Uterus (tissue), 4 donors: ENCODE measurements around the gene KRTAP9-3. TPM values are rescaled to one million over a fixed set of nuclear protein-coding genes. Genes with fewer than 3 reads are reported as not detected.

Experiments used
- DNase-seq, 2 donors: peaks; one replicate each; pipeline ENCODE4 v3.0.0-alpha.2; 2019 to 2020
- H3K27ac ChIP-seq, 2 donors: fragments of 200-600 bp; sonication (generic); 1 replicate in 1 of 2; 2 replicates in 1 of 2; pipeline ENCODE4 v1.5.1; 2016 to 2018
- H3K27me3 ChIP-seq, 2 donors: fragments of 200-600 bp; sonication (generic); one replicate each; pipeline ENCODE4 v1.5.1; 2018 to 2019; ENCODE audit warnings: control low read depth in 1 of 2
- H3K36me3 ChIP-seq, 2 donors: fragments of 200-600 bp; sonication (generic); one replicate each; pipeline ENCODE4 v1.5.1; 2019; ENCODE audit warnings: control low read depth in 1 of 2
- H3K4me1 ChIP-seq, 2 donors: fragments of 200-600 bp; sonication (generic); one replicate each; pipeline ENCODE4 v1.5.1; 2018 to 2019; ENCODE audit warnings: control low read depth in 1 of 2
- H3K4me3 ChIP-seq, 2 donors: fragments of 200-600 bp; sonication (generic); 1 replicate in 1 of 2; 2 replicates in 1 of 2; pipeline ENCODE4 v1.5.1; 2018 to 2019; ENCODE audit warnings: mild to moderate bottlenecking in 1 of 2
- H3K9me3 ChIP-seq, 2 donors: fragments of 200-600 bp; sonication (generic); one replicate each; pipeline ENCODE4 v1.5.1; 2019; ENCODE audit warnings: control low read depth in 1 of 2
- CTCF ChIP-seq, 4 experiments: fragments of 200-600 bp in 2 of 4; fragments of 450-650 bp in 2 of 4; sonication (generic) in 2 of 4; IDR thresholded peaks; one replicate each; pipeline ENCODE4 v1.5.1; 2016 to 2019; ENCODE audit warnings: antibody characterized with exemption in 4 of 4, mild to moderate bottlenecking in 2 of 4, moderate library complexity in 1 of 4
- POLR2A ChIP-seq, 2 donors: fragments of 450-650 bp; IDR thresholded peaks; one replicate each; pipeline ENCODE4 v1.6.1; 2016; ENCODE audit warnings: antibody characterized with exemption in 2 of 2, mild to moderate bottlenecking in 1 of 2, moderate library complexity in 1 of 2
- intact Hi-C: fragments of 100-400 bp; cut with DNase I; formaldehyde crosslinking; loops from one replicate; pipeline ENCODE4 v1.15.1; 2023; ENCODE audit warnings: low total_unique reads
- small RNA-seq: library from RNA; depleted of rRNA; stranded (forward); fragments of <200 nt; gene quantifications from one replicate; pipeline ENCODE3, GENCODE V24; 2016
- total RNA-seq, 4 donors: library from RNA; depleted of rRNA in 3 of 4; stranded (reverse); fragments of >200 nt in 3 of 4; gene quantifications; one replicate each; pipeline versions ENCODE4 v1.1.0 to v1.2.4, GENCODE V29; 2014 to 2023
- donor health status: DM: yes; HTN: yes; CAD: no.

Gene KRTAP9-3
- total RNA-seq, 4 donors from 2014 or later: not detected

GRCh38 chr17:41278176-41278955 lies 46.1 kb downstream of the KRTAP9-3 start:
- DNase-seq: no peak
- Histone ChIP-seq H3K36me3 (no peaks in the 10 kb centered on the region), H3K9me3 (no peaks in the 10 kb centered on the region), H3K27me3 (no peaks in the 10 kb centered on the region), H3K4me1 (no peaks in the 10 kb centered on the region), H3K27ac (no peak overlapping the region), H3K4me3 (no peak overlapping the region)
- TF ChIP-seq POLR2A (IDR thresholded peaks at IDR 0.05) (no peak), CTCF (IDR thresholded peaks at IDR 0.05) (no peak)
- intact Hi-C loops: no loop called here

Small RNA genes lying within 50 kb of the gene (small RNA-seq; reads per million reads assigned to genes)
- gene KRTAP4-17P: not detected
- not detected for gene KRTAP9-10P

Other genes with a start within 250 kb of the KRTAP9-3 start
- under 1 TPM in 1 of 4 donors, not detected in 3; 0.21 TPM for gene KRT40, start 248.1 kb upstream of the KRTAP9-3 start, total RNA-seq
- not detected for gene KRTAP3-3, start 238.3 kb upstream of the KRTAP9-3 start, total RNA-seq
- gene KRTAP3-2, start 232.5 kb upstream of the KRTAP9-3 start, total RNA-seq: not detected
- not detected for gene KRTAP3-1, start 223.3 kb upstream of the KRTAP9-3 start, total RNA-seq
- gene KRTAP1-5, start 205.2 kb upstream of the KRTAP9-3 start, total RNA-seq: not detected
- gene KRTAP1-4, start 202.3 kb upstream of the KRTAP9-3 start, total RNA-seq: not detected
- gene KRTAP1-3, start 197.6 kb upstream of the KRTAP9-3 start, total RNA-seq: not detected
- gene KRTAP1-1, start 191.0 kb upstream of the KRTAP9-3 start, total RNA-seq: not detected
- gene KRTAP2-1, start 185.1 kb upstream of the KRTAP9-3 start, total RNA-seq: not detected
- gene KRTAP2-2, start 177.2 kb upstream of the KRTAP9-3 start, total RNA-seq: not detected
- not detected for gene KRTAP2-3, start 172.3 kb upstream of the KRTAP9-3 start, total RNA-seq
- gene KRTAP2-4, start 166.6 kb upstream of the KRTAP9-3 start, total RNA-seq: not detected
- not detected for gene KRTAP4-7, start 148.3 kb upstream of the KRTAP9-3 start, total RNA-seq
- gene KRTAP4-8, start 134.3 kb upstream of the KRTAP9-3 start, total RNA-seq: not detected
- gene KRTAP4-16, start 130.2 kb upstream of the KRTAP9-3 start, total RNA-seq: not detected
- gene KRTAP4-9, start 127.1 kb upstream of the KRTAP9-3 start, total RNA-seq: not detected
- not detected for gene KRTAP4-11, start 114.1 kb upstream of the KRTAP9-3 start, total RNA-seq
- gene KRTAP4-12, start 108.3 kb upstream of the KRTAP9-3 start, total RNA-seq: not detected
- gene KRTAP4-6, start 91.9 kb upstream of the KRTAP9-3 start, total RNA-seq: not detected
- not detected for gene KRTAP4-5, start 82.6 kb upstream of the KRTAP9-3 start, total RNA-seq
- not detected for gene KRTAP4-4, start 71.7 kb upstream of the KRTAP9-3 start, total RNA-seq
- gene KRTAP4-3, start 64.2 kb upstream of the KRTAP9-3 start, total RNA-seq: not detected
- not detected for gene KRTAP4-2, start 54.2 kb upstream of the KRTAP9-3 start, total RNA-seq
- not detected for gene KRTAP4-1, start 47.5 kb upstream of the KRTAP9-3 start, total RNA-seq
- gene KRTAP9-1, start 42.6 kb upstream of the KRTAP9-3 start, total RNA-seq: not detected
- gene KRTAP9-2, start 5.8 kb upstream of the KRTAP9-3 start, total RNA-seq: not detected
- not detected for gene KRTAP9-8, start 5.5 kb downstream of the KRTAP9-3 start, total RNA-seq
- gene KRTAP9-4, start 17.2 kb downstream of the KRTAP9-3 start, total RNA-seq: not detected
- gene KRTAP9-9, start 22.9 kb downstream of the KRTAP9-3 start, total RNA-seq: not detected
- not detected for gene KRTAP9-6, start 32.9 kb downstream of the KRTAP9-3 start, total RNA-seq
- gene KRTAP9-7, start 43.2 kb downstream of the KRTAP9-3 start, total RNA-seq: not detected
- gene KRTAP29-1, start 70.4 kb downstream of the KRTAP9-3 start, total RNA-seq: not detected
- not detected for gene KRTAP16-1, start 76.9 kb downstream of the KRTAP9-3 start, total RNA-seq
- gene KRTAP17-1, start 83.3 kb downstream of the KRTAP9-3 start, total RNA-seq: not detected
- gene KRT33A, start 118.4 kb downstream of the KRTAP9-3 start, total RNA-seq: not detected
- gene KRT33B, start 137.4 kb downstream of the KRTAP9-3 start, total RNA-seq: not detected
- under 1 TPM in 1 of 4 donors, not detected in 3; 0.28 TPM for gene KRT34, start 149.9 kb downstream of the KRTAP9-3 start, total RNA-seq
- gene KRT31, start 165.2 kb downstream of the KRTAP9-3 start, total RNA-seq: not detected
- not detected for gene KRT37, start 192.1 kb downstream of the KRTAP9-3 start, total RNA-seq
- not detected for gene KRT38, start 208.5 kb downstream of the KRTAP9-3 start, total RNA-seq
- gene KRT32, start 234.9 kb downstream of the KRTAP9-3 start, total RNA-seq: not detected
- gene KRT35, start 248.7 kb downstream of the KRTAP9-3 start, total RNA-seq: not detected